ENCODE measurements around the gene CCL13.

Gene CCL13

GRCh38 chr17:34393401-34393800 lies 37.1 kb downstream of the CCL13 start:
- H3K27ac ChIP-seq (ENCODE audit: insufficient read depth, low read depth, low read length, poor library complexity, severe bottlenecking), result no peak overlapping the region
- no peaks in the 10 kb centered on the region for H3K4me1 ChIP-seq (ENCODE audit: control insufficient read depth, insufficient read depth, low read length)
- H3K36me3 ChIP-seq (ENCODE audit: control insufficient read depth, insufficient read depth, low read length), result no peaks in the 10 kb centered on the region
- no peak overlapping the region for H3K4me3 ChIP-seq (ENCODE audit: insufficient read depth, low read depth, low read length)
- H3K9me3 ChIP-seq (ENCODE audit: control insufficient read depth, low read length), result no peaks in the 10 kb centered on the region
- WGBS, 2 experiments, result 95 to 96% methylated on average over 3 of the region's 3 CpGs
- no peaks in the 10 kb centered on the region for H3K27me3 ChIP-seq (ENCODE audit: control insufficient read depth, insufficient read depth, low read length, poor library complexity, severe bottlenecking)

GRCh38 chr17:34397265-34397664 lies 41.0 kb downstream of the CCL13 start:
- no peaks in the 10 kb centered on the region for H3K27me3 ChIP-seq (ENCODE audit: control insufficient read depth, insufficient read depth, low read length, poor library complexity, severe bottlenecking)

GRCh38 chr17:34398990-34399389 lies 42.7 kb downstream of the CCL13 start:
- Histone ChIP-seq H3K9me3 (ENCODE audit: control insufficient read depth, low read length) (no peaks in the 10 kb centered on the region), H3K27me3 (ENCODE audit: control insufficient read depth, insufficient read depth, low read length, poor library complexity, severe bottlenecking) (no peaks in the 10 kb centered on the region), H3K4me1 (ENCODE audit: control insufficient read depth, insufficient read depth, low read length) (no peaks in the 10 kb centered on the region), H3K36me3 (ENCODE audit: control insufficient read depth, insufficient read depth, low read length) (no peaks in the 10 kb centered on the region), H3K27ac (ENCODE audit: insufficient read depth, low read depth, low read length, poor library complexity, severe bottlenecking) (no peak overlapping the region), H3K4me3 (ENCODE audit: insufficient read depth, low read depth, low read length) (no peak overlapping the region)
- 86 to 90% methylated on average over 2 of the region's 2 CpGs for WGBS, 2 experiments

More at GRCh38 chr17:34397265-34397664, 41.0 kb downstream of the CCL13 start:
- no peak overlapping the region for H3K4me3 ChIP-seq (ENCODE audit: insufficient read depth, low read depth, low read length)
- no peaks in the 10 kb centered on the region for H3K36me3 ChIP-seq (ENCODE audit: control insufficient read depth, insufficient read depth, low read length)
- H3K27ac ChIP-seq (ENCODE audit: insufficient read depth, low read depth, low read length, poor library complexity, severe bottlenecking), result no peak overlapping the region
- H3K4me1 ChIP-seq (ENCODE audit: control insufficient read depth, insufficient read depth, low read length), result no peaks in the 10 kb centered on the region
- H3K9me3 ChIP-seq (ENCODE audit: control insufficient read depth, low read length), result no peaks in the 10 kb centered on the region

GRCh38 chr17:34399725-34400124 lies 43.4 kb downstream of the CCL13 start:
- WGBS, 2 experiments, result 79 to 95% methylated on average over 1 of the region's 1 CpG
- no peak overlapping the region for H3K4me3 ChIP-seq (ENCODE audit: insufficient read depth, low read depth, low read length)
- H3K27ac ChIP-seq (ENCODE audit: insufficient read depth, low read depth, low read length, poor library complexity, severe bottlenecking), result no peak overlapping the region
- no peaks in the 10 kb centered on the region for H3K27me3 ChIP-seq (ENCODE audit: control insufficient read depth, insufficient read depth, low read length, poor library complexity, severe bottlenecking)
- no peaks in the 10 kb centered on the region for H3K4me1 ChIP-seq (ENCODE audit: control insufficient read depth, insufficient read depth, low read length)
- no peaks in the 10 kb centered on the region for H3K9me3 ChIP-seq (ENCODE audit: control insufficient read depth, low read length)
- no peaks in the 10 kb centered on the region for H3K36me3 ChIP-seq (ENCODE audit: control insufficient read depth, insufficient read depth, low read length)

GRCh38 chr17:34400301-34400931 lies 44.1 kb downstream of the CCL13 start:
- H3K36me3 ChIP-seq (ENCODE audit: control insufficient read depth, insufficient read depth, low read length), result no peaks in the 10 kb centered on the region
- no peak overlapping the region for H3K4me3 ChIP-seq (ENCODE audit: insufficient read depth, low read depth, low read length)
- no peaks in the 10 kb centered on the region for H3K9me3 ChIP-seq (ENCODE audit: control insufficient read depth, low read length)
- no peak overlapping the region for H3K27ac ChIP-seq (ENCODE audit: insufficient read depth, low read depth, low read length, poor library complexity, severe bottlenecking)
- H3K27me3 ChIP-seq (ENCODE audit: control insufficient read depth, insufficient read depth, low read length, poor library complexity, severe bottlenecking), result no peaks in the 10 kb centered on the region
- H3K4me1 ChIP-seq (ENCODE audit: control insufficient read depth, insufficient read depth, low read length), result no peaks in the 10 kb centered on the region
- 85 to 87% methylated on average over 10 of the region's 10 CpGs for WGBS, 2 experiments

- Histone ChIP-seq H3K9me3 (ENCODE audit: control insufficient read depth, low read length) (no peaks in the 10 kb centered on the region), H3K27ac (ENCODE audit: insufficient read depth, low read depth, low read length, poor library complexity, severe bottlenecking) (no peak overlapping the region)
Observed at GRCh38 chr17:34401165-34401564, 44.9 kb downstream of the CCL13 start.

GRCh38 chr17:34403006-34403405 lies 46.7 kb downstream of the CCL13 start:
- no peaks in the 10 kb centered on the region for H3K27me3 ChIP-seq (ENCODE audit: control insufficient read depth, insufficient read depth, low read length, poor library complexity, severe bottlenecking)
- H3K4me3 ChIP-seq (ENCODE audit: insufficient read depth, low read depth, low read length), result no peak overlapping the region
- WGBS, 2 experiments, result 36 to 57% methylated on average over 2 to 3 of the region's 4 CpGs
- no peaks in the 10 kb centered on the region for H3K9me3 ChIP-seq (ENCODE audit: control insufficient read depth, low read length)
- H3K27ac ChIP-seq (ENCODE audit: insufficient read depth, low read depth, low read length, poor library complexity, severe bottlenecking), result no peak overlapping the region
- H3K36me3 ChIP-seq (ENCODE audit: control insufficient read depth, insufficient read depth, low read length), result no peaks in the 10 kb centered on the region
- H3K4me1 ChIP-seq (ENCODE audit: control insufficient read depth, insufficient read depth, low read length), result no peaks in the 10 kb centered on the region

More at GRCh38 chr17:34401165-34401564, 44.9 kb downstream of the CCL13 start:
- H3K36me3 ChIP-seq (ENCODE audit: control insufficient read depth, insufficient read depth, low read length), result no peaks in the 10 kb centered on the region
- H3K4me1 ChIP-seq (ENCODE audit: control insufficient read depth, insufficient read depth, low read length), result no peaks in the 10 kb centered on the region
- WGBS, 2 experiments, result 88 to 92% methylated on average over 5 of the region's 5 CpGs
- no peak overlapping the region for H3K4me3 ChIP-seq (ENCODE audit: insufficient read depth, low read depth, low read length)
- H3K27me3 ChIP-seq (ENCODE audit: control insufficient read depth, insufficient read depth, low read length, poor library complexity, severe bottlenecking), result no peaks in the 10 kb centered on the region

GRCh38 chr17:34406226-34406625 lies 49.9 kb downstream of the CCL13 start:
- H3K27ac ChIP-seq (ENCODE audit: insufficient read depth, low read depth, low read length, poor library complexity, severe bottlenecking), result no peak overlapping the region
- no peaks in the 10 kb centered on the region for H3K9me3 ChIP-seq (ENCODE audit: control insufficient read depth, low read length)
- 88 to 89% methylated on average over 6 of the region's 6 CpGs for WGBS, 2 experiments
- H3K27me3 ChIP-seq (ENCODE audit: control insufficient read depth, insufficient read depth, low read length, poor library complexity, severe bottlenecking), result no peaks in the 10 kb centered on the region
- no peaks in the 10 kb centered on the region for H3K4me1 ChIP-seq (ENCODE audit: control insufficient read depth, insufficient read depth, low read length)
- H3K36me3 ChIP-seq (ENCODE audit: control insufficient read depth, insufficient read depth, low read length), result no peaks in the 10 kb centered on the region
- no peak overlapping the region for H3K4me3 ChIP-seq (ENCODE audit: insufficient read depth, low read depth, low read length)
